ENCODE measurements around the gene GRID2IP. TPM values are rescaled to one million over a fixed set of nuclear protein-coding genes. Genes with fewer than 3 reads are reported as not detected.

The GRID2IP gene
- total RNA-seq, 1 experiment from 2014 or later, result 3.0 TPM

DNA sequence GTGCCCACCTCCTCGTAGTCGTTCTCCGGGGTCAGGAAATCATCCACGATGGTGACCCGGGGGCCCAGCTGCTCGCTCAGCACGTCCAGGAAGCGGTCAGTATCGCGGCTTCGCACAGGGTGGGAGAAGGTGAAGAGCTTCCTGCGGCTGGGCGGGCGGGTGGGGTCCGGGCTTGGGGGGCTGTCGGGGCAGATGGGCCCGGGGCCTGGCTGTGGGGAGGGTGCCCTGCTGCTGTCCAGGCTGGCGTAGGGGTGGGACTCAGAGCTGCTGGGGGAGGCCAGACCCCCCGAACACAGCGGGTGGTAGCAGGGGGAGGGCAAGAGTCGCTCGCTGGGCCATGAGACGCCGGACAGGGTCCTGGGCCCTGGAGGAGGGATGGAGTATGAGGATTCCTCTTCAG, 42.3 kb downstream of the GRID2IP start (continued):
- TF ChIP-seq TEAD4 (CRISPR knock-in tag; IDR thresholded peaks at IDR 0.05) (no peak), SP1 (CRISPR knock-in tag; conservative IDR thresholded peaks at IDR 0.05) (no peak)

- ChIA-PET POLR2A (no interaction called here), CTCF (interaction anchor here (1.5 kb wide), 1 partner anchor 66 kb away, joined by 4 read pairs; no protein-coding TSS in a partner anchor)
- Mint-ChIP-seq H3K9me3 (no peaks in the 10 kb centered on the region), H3K4me1 (peaks cover 3% of the 10 kb centered on the region; the same call in 1 of the 2 replicates), H3K27me3 (ENCODE audit: low read depth) (no peaks in the 10 kb centered on the region), H3K27ac (no peak overlapping the region), H3K36me3 (no peaks in the 10 kb centered on the region), H3K4me3 (no peak overlapping the region)
- TF ChIP-seq ZNF317 (CRISPR knock-in tag; IDR thresholded peaks at IDR 0.05; ENCODE audit: borderline replicate concordance, low read depth) (no peak), SOX15 (CRISPR knock-in tag; IDR thresholded peaks at IDR 0.05) (no peak), KAT7 (CRISPR knock-in tag; IDR thresholded peaks at IDR 0.05; ENCODE audit: borderline replicate concordance) (no peak), HMGA2 (CRISPR knock-in tag; IDR thresholded peaks at IDR 0.05) (no peak), AFF4 (CRISPR knock-in tag; IDR thresholded peaks at IDR 0.05; ENCODE audit: borderline replicate concordance) (no peak)
- ATAC-seq (no peak), DNase-seq (ENCODE audit: low spot score) (no peak)
Measured at GRCh38 chr7:6508539-6508938, 42.7 kb downstream of the GRID2IP start.

GRCh38 chr7:6507906-6508305, 43.4 kb downstream of the GRID2IP start:
- no peak for TF ChIP-seq CREM (CRISPR knock-in tag; IDR thresholded peaks at IDR 0.05)
- ATAC-seq, result no peak
- ChIA-PET CTCF (interaction anchor here (1.5 kb wide), 1 partner anchor 66 kb away, joined by 4 read pairs; no protein-coding TSS in a partner anchor), POLR2A (no interaction called here)
- Mint-ChIP-seq H3K4me3 (no peak overlapping the region), H3K4me1 (peaks cover 4% of the 10 kb centered on the region; the same call in 1 of the 2 replicates), H3K36me3 (no peaks in the 10 kb centered on the region), H3K27ac (no peak overlapping the region), H3K9me3 (no peaks in the 10 kb centered on the region), H3K27me3 (ENCODE audit: low read depth) (0 out of 2 replicates have a peak, but pooled peaks cover under 1% of the 10 kb centered on the region)
- DNase-seq (ENCODE audit: low spot score), result no peak

GRCh38 chr7:6505685-6506559, 45.3 kb downstream of the GRID2IP start:
- POLR2A ChIA-PET, result no interaction called here
- ATAC-seq, result no peak
- Mint-ChIP-seq H3K9me3 (no peaks in the 10 kb centered on the region), H3K27ac (no peak overlapping the region), H3K4me3 (peak overlapping the region; percentile 76), H3K27me3 (ENCODE audit: low read depth) (peaks cover 5% of the 10 kb centered on the region), H3K36me3 (no peaks in the 10 kb centered on the region), H3K4me1 (peaks cover 8% of the 10 kb centered on the region; the same call in 1 of the 2 replicates)
- DNase-seq (ENCODE audit: low spot score), result no peak
- CTCF ChIA-PET, result interaction anchor here (0.7 to 1.0 kb wide), 2 partner anchors 21 to 69 kb away, joined by 3 read pairs; no protein-coding TSS in a partner anchor
- TF ChIP-seq AFF4 (CRISPR knock-in tag; IDR thresholded peaks at IDR 0.05; ENCODE audit: borderline replicate concordance) (no peak), NFE2L1 (CRISPR knock-in tag; IDR thresholded peaks at IDR 0.05) (no peak), GTF2I (CRISPR knock-in tag; conservative IDR thresholded peaks at IDR 0.05) (no peak), CREB1 (CRISPR knock-in tag; IDR thresholded peaks at IDR 0.05) (no peak), TCF7 (CRISPR knock-in tag; IDR thresholded peaks at IDR 0.05; ENCODE audit: low read depth) (no peak), ZNF671 (CRISPR knock-in tag; IDR thresholded peaks at IDR 0.05) (no peak), IRF2 (CRISPR knock-in tag; IDR thresholded peaks at IDR 0.05; ENCODE audit: borderline replicate concordance, low read depth) (no peak), ZNF281 (CRISPR knock-in tag; IDR thresholded peaks at IDR 0.05) (no peak), FOXK1 (CRISPR knock-in tag; IDR thresholded peaks at IDR 0.05) (no peak)
- TF ChIP-seq, protein P1, sequence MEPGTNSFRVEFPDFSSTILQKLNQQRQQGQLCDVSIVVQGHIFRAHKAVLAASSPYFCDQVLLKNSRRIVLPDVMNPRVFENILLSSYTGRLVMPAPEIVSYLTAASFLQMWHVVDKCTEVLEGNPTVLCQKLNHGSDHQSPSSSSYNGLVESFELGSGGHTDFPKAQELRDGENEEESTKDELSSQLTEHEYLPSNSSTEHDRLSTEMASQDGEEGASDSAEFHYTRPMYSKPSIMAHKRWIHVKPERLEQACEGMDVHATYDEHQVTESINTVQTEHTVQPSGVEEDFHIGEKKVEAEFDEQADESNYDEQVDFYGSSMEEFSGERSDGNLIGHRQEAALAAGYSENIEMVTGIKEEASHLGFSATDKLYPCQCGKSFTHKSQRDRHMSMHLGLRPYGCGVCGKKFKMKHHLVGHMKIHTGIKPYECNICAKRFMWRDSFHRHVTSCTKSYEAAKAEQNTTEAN (CRISPR knock-in tag; IDR thresholded peaks at IDR 0.05), result no peak

Measured in WTC11 (cell line).